Brain microvascular endothelial cell (primary cell): ENCODE measurements around the gene DYNC1I2.

Experiments used
- DNase-seq: peaks from one replicate; pipeline ENCODE4 v3.0.0-alpha.2; 2020
- H3K27ac ChIP-seq: fragments of 250-450 bp; sonication (Bioruptor Pico); 2 replicates; pipeline ENCODE4 v1.5.1; 2020; ENCODE audit warnings: mild to moderate bottlenecking, moderate library complexity
- H3K27me3 ChIP-seq: fragments of 250-450 bp; sonication (Bioruptor Pico); replicated peaks from 2 replicates; pipeline ENCODE4 v1.5.1; 2020; ENCODE audit warnings: mild to moderate bottlenecking
- H3K36me3 ChIP-seq: fragments of 250-450 bp; sonication (Bioruptor Pico); replicated peaks from 2 replicates; pipeline ENCODE4 v1.5.1; 2020; ENCODE audit warnings: mild to moderate bottlenecking
- H3K4me3 ChIP-seq: 2 replicates; pipeline ENCODE4 v1.5.1; 2011; ENCODE audit warnings: low read depth, mild to moderate bottlenecking, control low read depth, low read length, moderate library complexity
- CTCF ChIP-seq: IDR thresholded peaks from 2 replicates; pipeline ENCODE4 v1.5.1; 2011; ENCODE audit warnings: low read depth, mild to moderate bottlenecking, moderate library complexity, low read length, control low read depth, inconsistent platforms; ENCODE audit errors: missing control alignments
- in situ Hi-C: cut with HindIII; loops from 2 replicates; pipeline ENCODE4 v1.10.0; 2017; ENCODE audit warnings: low sequenced_read_pairs, low pct_ligation_motif_present

The DYNC1I2 gene

GRCh38 chr2:171793691-171794678 is 106.7 kb downstream of the DYNC1I2 start:
- in situ Hi-C loops, result no loop called here
- DNase-seq, result no peak
- Histone ChIP-seq H3K36me3 (peaks cover 7% of the 10 kb centered on the region), H3K4me3 (no peak overlapping the region), H3K27ac (no peak overlapping the region), H3K27me3 (no peaks in the 10 kb centered on the region)
- TF ChIP-seq CTCF, result no peak

GRCh38 chr2:171794918-171795317 is 107.6 kb downstream of the DYNC1I2 start:
- Histone ChIP-seq H3K36me3 (peaks cover 7% of the 10 kb centered on the region), H3K4me3 (no peak overlapping the region), H3K27ac (no peak overlapping the region), H3K27me3 (no peaks in the 10 kb centered on the region)
- in situ Hi-C loops, result no loop called here
- no peak for DNase-seq
- TF ChIP-seq CTCF, result no peak
